GM18517 (cell line): Measurements from ENCODE around the gene FAF2.

Source experiments
- ATAC-seq: cut with Tn5 transposase; IDR thresholded peaks from one replicate; pipeline ENCODE4 v1.9.1; 2021; ENCODE audit warnings: mild to moderate bottlenecking, moderate library complexity; ENCODE audit not compliant: unreplicated experiment

Gene FAF2

GRCh38 chr5:176529741-176530141 is 81.6 kb downstream of the FAF2 start:
- ATAC-seq: no peak

DNA sequence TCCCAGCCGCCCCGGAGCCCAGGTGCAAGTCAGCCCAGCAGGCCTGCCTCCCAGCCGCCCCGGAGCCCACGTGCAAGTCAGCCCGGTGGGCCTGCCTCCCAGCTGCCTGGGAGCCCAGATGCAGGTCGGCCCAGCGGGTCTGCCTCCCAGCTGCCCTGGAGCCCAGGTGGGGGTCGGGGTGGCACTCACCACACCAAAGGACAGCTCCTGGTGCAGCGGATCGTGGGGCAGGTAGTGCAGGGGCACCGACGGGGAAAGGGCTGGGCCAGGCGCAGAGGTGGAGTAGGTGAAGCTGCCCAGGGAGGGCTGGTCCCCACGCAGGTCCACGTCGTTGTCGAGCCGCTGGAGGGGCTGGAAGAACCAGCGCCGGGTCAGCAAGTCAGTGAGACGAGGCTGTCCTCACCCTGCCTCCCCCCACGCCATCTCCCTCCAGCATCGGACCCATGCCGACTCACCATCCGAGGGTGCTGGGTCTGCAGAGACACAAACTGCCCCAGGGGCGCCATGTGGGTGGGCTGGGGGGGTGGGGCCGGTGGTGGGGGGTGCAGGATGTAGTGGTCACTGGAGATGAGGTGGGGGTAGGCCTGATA is 82.3 kb downstream of the FAF2 start:
- ATAC-seq: no peak

DNA sequence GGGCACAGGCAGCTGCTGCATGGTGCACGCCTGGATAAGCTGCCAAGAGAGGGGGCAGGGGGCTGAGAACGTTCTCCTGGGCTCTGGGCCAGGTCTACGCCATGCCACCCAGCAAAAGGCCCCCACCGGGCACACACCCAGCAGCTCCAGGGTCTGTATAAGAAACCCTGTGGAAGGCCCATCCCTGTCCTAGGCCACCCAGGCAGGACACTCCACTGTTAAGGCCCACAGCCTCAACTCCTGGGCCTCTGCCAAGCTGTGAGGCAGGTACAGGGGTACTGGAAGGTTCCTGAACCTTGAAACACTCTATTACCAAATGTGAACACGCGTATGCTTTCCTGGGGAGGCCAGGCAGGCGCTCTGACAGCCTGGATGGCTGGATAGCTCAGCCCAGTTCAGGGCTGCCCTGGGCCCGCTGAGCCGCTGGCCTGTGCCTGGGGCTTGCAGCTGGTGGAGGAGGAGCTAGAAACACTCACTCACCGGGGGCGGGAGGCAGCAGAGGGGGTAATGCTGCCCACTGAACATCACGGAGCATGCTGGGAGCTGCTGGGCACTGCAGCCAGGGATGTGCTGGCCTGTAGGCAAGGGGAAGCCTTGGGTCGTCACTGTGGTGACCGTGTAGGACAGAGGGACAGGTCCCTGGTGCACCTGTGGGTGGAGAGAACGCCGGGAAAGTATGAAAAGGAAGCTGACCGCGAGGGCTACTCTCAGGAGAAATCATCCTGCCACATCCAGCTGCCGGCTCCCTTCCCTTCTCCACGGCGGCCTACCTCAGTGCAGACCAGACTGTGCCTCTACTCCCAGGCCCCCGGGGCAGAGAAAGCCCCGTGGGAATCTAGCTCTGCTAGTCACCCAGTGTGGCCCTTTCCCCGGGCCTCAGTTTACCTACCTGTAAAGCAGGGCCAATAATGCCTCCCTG is 83.1 kb downstream of the FAF2 start:
- no peak for ATAC-seq

DNA sequence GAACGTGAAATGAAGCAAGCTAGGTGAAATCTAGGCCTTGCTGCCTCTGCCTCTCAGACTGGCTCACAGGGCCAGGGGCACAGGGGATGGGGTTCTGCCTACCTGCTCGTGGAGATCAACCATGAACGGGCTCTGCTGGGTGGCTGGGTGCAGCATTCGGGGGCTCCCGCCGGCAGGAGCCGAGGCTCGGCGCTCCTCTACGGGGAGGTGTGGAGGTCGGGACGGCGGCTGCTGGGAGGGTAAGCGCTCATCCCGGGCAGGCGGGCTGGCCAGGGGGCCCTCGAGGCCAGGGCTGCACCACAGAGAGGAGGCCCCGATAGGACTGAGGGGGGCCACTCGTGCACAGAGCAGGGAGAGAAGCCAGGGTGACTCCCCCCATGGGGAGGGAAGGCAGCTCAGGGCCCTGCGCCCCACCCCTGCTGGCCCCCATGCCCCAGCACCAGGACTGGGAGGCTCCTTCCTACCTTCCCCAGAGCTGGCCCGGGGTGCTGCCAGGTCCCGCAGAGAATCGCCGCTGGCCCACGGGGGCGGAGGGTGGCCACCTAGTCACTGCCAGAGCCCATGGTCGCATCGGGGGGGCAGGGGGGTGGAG is 83.8 kb downstream of the FAF2 start:
- no peak for ATAC-seq

- ATAC-seq: no peak
Observed at GRCh38 chr5:176532795-176533194, 84.6 kb downstream of the FAF2 start.

- no peak for ATAC-seq
Observed at GRCh38 chr5:176533390-176533789, 85.2 kb downstream of the FAF2 start.

DNA sequence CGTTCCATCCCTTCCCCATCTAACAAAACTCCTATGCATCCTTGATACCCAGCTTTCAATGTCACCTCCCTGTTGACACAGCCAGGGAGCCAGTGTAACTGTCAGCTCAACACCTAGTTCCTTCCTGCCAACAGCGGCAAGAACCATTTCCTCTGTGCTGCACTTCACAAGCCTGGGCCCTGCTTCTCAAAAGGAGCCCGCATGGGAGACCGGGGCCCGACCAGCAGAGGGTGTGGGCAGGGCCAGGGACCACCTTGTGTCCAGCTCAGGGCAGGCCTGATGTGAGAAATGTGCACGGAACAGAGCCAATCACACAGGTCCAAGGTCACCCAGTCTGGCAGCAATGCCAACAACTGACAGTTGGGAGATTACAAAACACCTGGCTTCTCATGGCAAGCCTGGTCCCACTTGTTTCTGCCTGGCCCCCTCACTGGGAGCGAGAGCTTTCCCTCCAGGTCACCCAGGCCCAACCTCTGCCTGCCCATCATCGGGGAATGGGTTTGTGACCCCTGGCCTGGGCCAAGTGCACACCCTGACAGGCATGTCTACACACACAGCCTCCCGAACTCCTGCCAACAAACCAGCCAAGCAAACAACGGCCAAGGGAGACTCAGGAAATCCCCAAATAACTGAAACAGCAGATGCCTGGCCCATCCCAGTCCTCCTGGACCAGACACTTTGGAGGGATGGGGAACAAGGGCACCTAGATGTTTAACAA is 85.9 kb downstream of the FAF2 start:
- ATAC-seq: no peak

GRCh38 chr5:176534640-176535039 is 86.5 kb downstream of the FAF2 start:
- no peak for ATAC-seq

GRCh38 chr5:176535101-176535663 is 87.0 kb downstream of the FAF2 start:
- no peak for ATAC-seq

GRCh38 chr5:176535664-176536131 is 87.5 kb downstream of the FAF2 start:
- no peak for ATAC-seq

GRCh38 chr5:176536132-176536901 is 88.1 kb downstream of the FAF2 start:
- ATAC-seq: no peak

DNA sequence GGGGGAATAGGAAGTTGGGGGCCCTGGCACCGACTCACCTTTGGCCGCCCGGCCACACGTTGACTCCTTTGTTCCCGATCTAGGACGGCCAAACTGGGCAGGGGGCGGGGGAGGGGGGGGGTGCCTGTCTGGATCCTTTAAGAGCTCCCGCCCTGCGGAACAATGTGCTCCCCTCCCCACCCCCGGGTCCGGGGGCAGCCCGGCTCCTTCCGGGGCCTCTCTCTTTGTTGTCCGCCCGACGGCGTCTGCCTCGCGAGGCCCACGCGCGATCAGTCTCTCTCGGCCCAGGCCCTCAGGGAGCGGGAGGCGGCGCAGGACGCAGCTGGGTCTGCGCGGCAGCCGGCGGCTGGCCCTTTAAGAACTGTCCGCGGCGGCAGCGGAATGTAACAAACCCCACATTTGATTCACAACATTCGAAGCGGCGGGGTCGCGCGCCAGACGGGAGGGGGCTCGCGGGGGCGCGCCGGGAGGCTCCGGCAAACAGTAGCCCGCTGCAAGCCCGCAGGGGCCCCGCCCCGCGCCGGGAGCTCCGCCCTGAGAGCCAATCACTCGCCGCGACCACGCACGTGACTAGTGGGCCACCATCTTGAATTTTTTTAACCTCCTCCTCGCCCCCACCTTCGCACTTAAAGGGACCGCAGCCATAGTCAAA is 88.8 kb downstream of the FAF2 start, which contains the start of gene RNF44:
Gene RNF44, minus strand, starts transcription at position 501 of the 652 bp plus-strand sequence. CDS start 4,930 bp downstream, outside the sequence.
- ATAC-seq: peak; percentile 59

GRCh38 chr5:176537554-176538229 is 89.5 kb downstream of the FAF2 start:
- peak; percentile 56 for ATAC-seq

- no peak for ATAC-seq
Observed at GRCh38 chr5:176538230-176538988, 90.2 kb downstream of the FAF2 start.

- ATAC-seq: no peak
Observed at GRCh38 chr5:176538989-176539384, 90.8 kb downstream of the FAF2 start.

GRCh38 chr5:176540476-176540899 is 92.3 kb downstream of the FAF2 start:
- ATAC-seq: no peak

DNA sequence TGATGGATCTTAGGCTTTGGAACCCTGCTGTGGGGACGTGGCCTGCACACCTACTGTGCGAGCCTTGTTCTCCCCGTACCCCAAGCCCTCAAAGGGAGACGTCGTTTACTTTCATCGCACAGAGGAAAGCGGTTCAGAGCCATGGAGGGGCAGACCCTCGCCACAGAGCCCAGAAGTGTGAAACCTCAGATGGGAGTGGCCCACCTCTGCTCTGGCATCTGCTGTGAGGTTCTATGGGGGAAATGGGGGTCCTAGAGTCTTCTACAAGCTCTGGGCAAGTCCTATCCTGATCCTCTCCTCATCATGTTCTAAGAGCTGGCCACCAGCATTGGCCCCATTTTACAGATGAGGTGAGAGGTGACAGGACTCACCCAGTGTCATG is 92.8 kb downstream of the FAF2 start:
- no peak for ATAC-seq
